Fibroblast of lung (primary cell): Measurements from ENCODE around the gene R3HCC1L. TPM values are rescaled to one million over a fixed set of nuclear protein-coding genes. Genes with fewer than 3 reads are reported as not detected.

Experiments
- DNase-seq, 2 donors: peaks; one replicate each; pipeline versions ENCODE4 v3.0.0 to v3.0.0-alpha.2; 2010; ENCODE audit warnings: low read depth in 2 of 2
- H2AFZ ChIP-seq: 2 replicates; pipeline ENCODE4 v1.5.1; 2012; ENCODE audit warnings: low read length, control low read depth, inconsistent platforms
- H3K27ac ChIP-seq: 2 replicates; pipeline ENCODE4 v1.5.1; 2011; ENCODE audit warnings: low read length, control low read depth; ENCODE audit not compliant: insufficient read depth
- H3K27me3 ChIP-seq: 2 replicates; pipeline ENCODE4 v1.5.1; 2011; ENCODE audit warnings: mild to moderate bottlenecking, low read length; ENCODE audit not compliant: control insufficient read depth, insufficient read depth
- H3K36me3 ChIP-seq: 2 replicates; pipeline ENCODE4 v1.5.1; 2011; ENCODE audit warnings: low read length; ENCODE audit not compliant: control insufficient read depth, insufficient read depth
- H3K4me1 ChIP-seq: 2 replicates; pipeline ENCODE4 v1.5.1; 2011; ENCODE audit warnings: low read length; ENCODE audit not compliant: control insufficient read depth, insufficient read depth; ENCODE audit errors: extremely low read depth
- H3K4me2 ChIP-seq: 2 replicates; pipeline ENCODE4 v1.5.1; 2011; ENCODE audit warnings: low read length, control low read depth; ENCODE audit not compliant: insufficient read depth; ENCODE audit errors: extremely low read depth
- H3K4me3 ChIP-seq, 4 experiments: fragments of 200-600 bp in 1 of 4; sonication (generic) in 1 of 4; replicated peaks in 1 of 4; 2 replicates each; pipeline ENCODE4 v1.5.1; 2011 to 2016; ENCODE audit warnings: low read length in 4 of 4, low read depth in 3 of 4, mild to moderate bottlenecking in 3 of 4, control low read depth in 2 of 4, inconsistent platforms in 1 of 4, mixed read lengths in 1 of 4; ENCODE audit not compliant: insufficient read depth in 1 of 4; ENCODE audit errors: control extremely low read depth in 1 of 4
- H3K79me2 ChIP-seq: 2 replicates; pipeline ENCODE4 v1.5.1; 2012; ENCODE audit warnings: mild to moderate bottlenecking, low read length, inconsistent platforms; ENCODE audit not compliant: control insufficient read depth, insufficient read depth
- H3K9ac ChIP-seq: 2 replicates; pipeline ENCODE4 v1.5.1; 2011; ENCODE audit warnings: mild to moderate bottlenecking, low read length, control low read depth; ENCODE audit not compliant: insufficient read depth
- H3K9me3 ChIP-seq: 2 replicates; pipeline ENCODE4 v1.5.1; 2012; ENCODE audit warnings: low read depth, low read length; ENCODE audit not compliant: control insufficient read depth, insufficient read depth
- H4K20me1 ChIP-seq: 2 replicates; pipeline ENCODE4 v1.5.1; 2011; ENCODE audit warnings: low read length; ENCODE audit not compliant: control insufficient read depth, insufficient read depth; ENCODE audit errors: extremely low read depth
- CTCF ChIP-seq, 2 donors: IDR thresholded peaks in 1 of 2; conservative IDR thresholded peaks in 1 of 2; 1 replicate in 1 of 2; 2 replicates in 1 of 2; pipeline ENCODE4 v1.5.1; 2011 to 2012; ENCODE audit warnings: low read length in 2 of 2, control low read depth in 1 of 2, inconsistent platforms in 1 of 2, low read depth in 1 of 2, mild to moderate bottlenecking in 1 of 2
- EZH2 ChIP-seq: IDR thresholded peaks from 2 replicates; pipeline ENCODE4 v1.5.1; 2012; ENCODE audit warnings: low read length, control low read depth, mild to moderate bottlenecking; ENCODE audit errors: missing control alignments
- polyA plus RNA-seq, 2 donors: library from polyadenylated mRNA; depleted of rRNA in 1 of 2; stranded (reverse) in 1 of 2; unstranded in 1 of 2; fragments of >200 nt; gene quantifications; 2 replicates each; pipeline ENCODE4 v1.2.1, GENCODE V29; 2011 to 2012; ENCODE audit warnings: missing spikeins in 1 of 2
- total RNA-seq: library from RNA; depleted of rRNA; stranded (reverse); fragments of >200 nt; gene quantifications from 2 replicates; pipeline ENCODE4 v1.2.1, GENCODE V29; 2014

R3HCC1L gene
- total and polyA plus RNA-seq, 2 donors (not counting 1 experiment from before 2014, with no cell fraction given) = 11.1 to 19.5 TPM

DNA sequence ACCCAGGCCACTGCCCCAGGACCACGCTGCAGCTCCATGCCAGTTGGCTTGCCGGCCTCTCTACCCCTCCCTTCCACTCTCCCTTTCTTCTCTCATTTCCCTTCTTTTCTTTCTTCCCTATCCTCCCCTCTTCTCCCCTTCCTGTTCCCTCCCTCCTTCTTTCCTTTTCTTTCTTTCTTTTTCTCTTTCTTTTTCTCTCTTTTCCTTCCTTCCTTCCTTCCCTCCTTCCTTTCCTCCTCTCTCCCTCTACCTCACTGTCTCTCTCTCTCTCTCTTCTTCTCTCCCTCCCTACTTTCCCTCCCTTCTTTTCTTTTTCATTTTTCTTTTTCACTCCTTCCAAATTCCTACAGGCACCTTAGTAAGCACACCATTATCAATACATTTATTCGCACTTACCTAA lies 30.3 kb upstream of the R3HCC1L start:
- no peak overlapping the region for H2AFZ ChIP-seq
- H3K9ac ChIP-seq = no peak overlapping the region
- TF ChIP-seq CTCF (conservative IDR thresholded peaks at IDR 0.05 in 1 of 2, IDR thresholded peaks at IDR 0.05 in 1 of 2; ENCODE audit: low read depth in 1 of 2, low read length in 2 of 2) (no peak), EZH2 (no peak)
- H3K4me3 ChIP-seq = no peak overlapping the region
- H4K20me1 ChIP-seq = no peaks in the 10 kb centered on the region
- no peaks in the 10 kb centered on the region for H3K9me3 ChIP-seq
- no peak for DNase-seq
- no peaks in the 10 kb centered on the region for H3K4me1 ChIP-seq
- H3K27ac ChIP-seq = no peak overlapping the region
- H3K36me3 ChIP-seq = no peaks in the 10 kb centered on the region
- H3K27me3 ChIP-seq = peaks cover 9% of the 10 kb centered on the region
- no peaks in the 10 kb centered on the region for H3K79me2 ChIP-seq
- no peak overlapping the region for H3K4me2 ChIP-seq

DNA sequence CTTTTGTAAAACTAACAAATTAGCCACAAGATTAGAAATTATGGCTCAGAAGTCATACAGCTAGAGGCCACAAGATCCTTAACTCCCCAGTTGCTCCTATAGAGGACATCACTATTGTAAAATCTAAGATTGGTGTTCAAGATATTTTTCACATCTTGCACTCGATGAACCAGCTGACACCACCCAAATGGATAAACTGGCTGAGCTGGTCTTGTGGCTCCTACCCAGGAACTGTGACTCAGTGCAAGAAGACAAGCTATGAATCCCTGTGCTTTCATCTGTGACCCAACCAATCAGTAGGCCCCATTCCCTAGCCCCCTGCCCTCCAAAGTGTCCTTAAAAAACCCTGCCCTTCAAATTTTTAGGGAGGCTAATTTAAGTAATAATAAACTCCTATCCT lies 27.9 kb upstream of the R3HCC1L start:
- Histone ChIP-seq H3K27me3 (peaks cover 9% of the 10 kb centered on the region), H3K4me1 (no peaks in the 10 kb centered on the region), H3K9ac (no peak overlapping the region), H3K9me3 (no peaks in the 10 kb centered on the region), H4K20me1 (no peaks in the 10 kb centered on the region), H3K27ac (no peak overlapping the region), H3K79me2 (no peaks in the 10 kb centered on the region), H2AFZ (no peak overlapping the region), H3K4me3 (no peak overlapping the region), H3K4me2 (no peak overlapping the region), H3K36me3 (no peaks in the 10 kb centered on the region)
- TF ChIP-seq CTCF (conservative IDR thresholded peaks at IDR 0.05 in 1 of 2, IDR thresholded peaks at IDR 0.05 in 1 of 2; ENCODE audit: low read depth in 1 of 2, low read length in 2 of 2) (no peak), EZH2 (no peak)
- no peak for DNase-seq

GRCh38 chr10:98107644-98108430 lies 26.6 kb upstream of the R3HCC1L start:
- Histone ChIP-seq H3K79me2 (no peaks in the 10 kb centered on the region), H2AFZ (no peak overlapping the region), H3K9ac (no peak overlapping the region), H4K20me1 (no peaks in the 10 kb centered on the region), H3K9me3 (no peaks in the 10 kb centered on the region), H3K27me3 (peaks cover 9% of the 10 kb centered on the region), H3K36me3 (no peaks in the 10 kb centered on the region), H3K4me3 (no peak overlapping the region), H3K4me2 (no peak overlapping the region), H3K27ac (no peak overlapping the region), H3K4me1 (no peaks in the 10 kb centered on the region)
- DNase-seq = no peak
- TF ChIP-seq EZH2 = no peak
- no peak for TF ChIP-seq CTCF (conservative IDR thresholded peaks at IDR 0.05 in 1 of 2, IDR thresholded peaks at IDR 0.05 in 1 of 2; ENCODE audit: low read depth in 1 of 2, low read length in 2 of 2)
